ENCODE measurements around the gene IQCN. TPM values are rescaled to one million over a fixed set of nuclear protein-coding genes. Genes with fewer than 3 reads are reported as not detected.

IQCN gene
- total RNA-seq, 1 donor from 2014 or later: 0.57 TPM

- DNase-seq (no peak), ATAC-seq (no peak)
- intact Hi-C loops (cut with micrococcal nuclease): no loop called here
Measured at GRCh38 chr19:18289471-18290301, 15.4 kb upstream of the IQCN start.

- no peak for DNase-seq
- intact Hi-C loops (cut with micrococcal nuclease): no loop called here
Measured at GRCh38 chr19:18287836-18288772, 13.9 kb upstream of the IQCN start.

DNA sequence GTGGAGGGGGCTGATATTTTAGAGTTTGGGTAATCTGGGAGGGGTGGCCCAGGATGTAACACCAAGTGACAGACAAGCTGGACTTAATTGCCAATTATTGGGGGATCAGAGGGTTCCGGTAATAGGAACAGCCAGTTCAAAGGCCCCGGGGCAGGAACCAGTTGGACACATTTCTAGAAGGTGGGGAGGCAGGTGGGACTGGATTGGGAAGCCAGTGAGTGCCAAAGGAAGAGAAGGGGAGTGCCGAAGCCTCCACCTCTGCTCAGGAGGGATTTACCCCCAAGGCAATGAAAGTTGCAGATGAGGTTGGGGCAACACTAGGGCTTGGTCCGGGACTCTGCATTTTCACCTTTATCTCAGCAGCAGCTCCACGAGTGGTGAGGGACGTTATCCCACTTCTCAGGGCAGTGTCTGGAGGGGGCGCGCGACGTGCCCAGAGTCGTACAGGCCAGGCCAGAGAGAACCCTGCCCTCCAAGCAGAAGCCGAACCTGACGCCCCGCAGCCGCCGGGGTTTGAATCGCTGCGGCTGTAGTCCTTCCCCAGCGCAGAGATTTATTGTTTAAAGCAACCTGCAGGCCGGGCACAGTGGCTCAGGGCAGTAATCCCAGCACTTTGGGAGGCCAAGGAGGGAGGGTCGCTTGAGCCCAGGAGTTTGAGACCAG lies 12.9 kb upstream of the IQCN start:
- DNase-seq (no peak), ATAC-seq (no peak)
- intact Hi-C loops (cut with micrococcal nuclease): no loop called here

More at GRCh38 chr19:18287836-18288772, 13.9 kb upstream of the IQCN start:
- no peak for ATAC-seq

GRCh38 chr19:18284712-18285360 lies 10.6 kb upstream of the IQCN start:
- DNase-seq: no peak
- intact Hi-C loops (cut with micrococcal nuclease): no loop called here
- ATAC-seq: no peak

DNA sequence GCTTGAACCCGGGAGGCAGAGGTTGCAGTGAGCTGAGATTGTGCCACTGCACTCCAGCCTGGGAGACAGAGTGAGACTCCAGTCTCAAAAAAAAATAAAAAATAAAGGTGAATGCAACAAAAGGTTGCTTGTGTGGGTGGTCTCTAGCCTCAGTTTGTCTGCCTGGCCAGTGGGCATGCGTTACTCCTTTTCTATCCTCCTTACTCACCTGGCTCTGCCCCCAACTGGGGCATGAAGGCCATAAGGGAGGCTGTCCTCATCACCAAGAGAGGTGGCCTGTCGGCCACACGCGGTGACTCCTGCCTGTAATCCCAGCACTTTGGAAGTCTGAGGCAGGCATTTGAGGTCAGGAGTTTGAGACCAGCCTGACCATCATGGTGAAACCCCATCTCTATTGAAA lies 9.1 kb upstream of the IQCN start:
- intact Hi-C loops (cut with micrococcal nuclease): no loop called here
- DNase-seq: no peak
- no peak for ATAC-seq

DNA sequence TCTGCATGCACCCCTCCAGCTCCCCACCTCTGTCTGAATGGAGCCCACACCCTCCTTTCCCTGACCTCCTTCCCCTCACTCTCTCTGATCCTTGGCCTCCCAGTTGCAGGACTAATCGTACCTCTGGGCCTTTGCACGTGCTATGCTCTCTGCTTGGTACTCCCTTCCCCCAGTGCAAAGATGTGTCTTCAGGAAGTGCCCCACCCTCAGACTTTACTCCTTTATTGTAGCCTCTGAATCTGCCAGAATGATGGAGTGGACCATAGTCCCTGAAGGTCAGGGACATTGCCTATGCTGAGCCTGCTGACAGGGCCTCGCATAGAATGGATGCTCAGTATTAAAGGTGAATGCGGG lies 8.5 kb upstream of the IQCN start:
- DNase-seq: no peak
- intact Hi-C loops (cut with micrococcal nuclease): no loop called here
- ATAC-seq: no peak

DNA sequence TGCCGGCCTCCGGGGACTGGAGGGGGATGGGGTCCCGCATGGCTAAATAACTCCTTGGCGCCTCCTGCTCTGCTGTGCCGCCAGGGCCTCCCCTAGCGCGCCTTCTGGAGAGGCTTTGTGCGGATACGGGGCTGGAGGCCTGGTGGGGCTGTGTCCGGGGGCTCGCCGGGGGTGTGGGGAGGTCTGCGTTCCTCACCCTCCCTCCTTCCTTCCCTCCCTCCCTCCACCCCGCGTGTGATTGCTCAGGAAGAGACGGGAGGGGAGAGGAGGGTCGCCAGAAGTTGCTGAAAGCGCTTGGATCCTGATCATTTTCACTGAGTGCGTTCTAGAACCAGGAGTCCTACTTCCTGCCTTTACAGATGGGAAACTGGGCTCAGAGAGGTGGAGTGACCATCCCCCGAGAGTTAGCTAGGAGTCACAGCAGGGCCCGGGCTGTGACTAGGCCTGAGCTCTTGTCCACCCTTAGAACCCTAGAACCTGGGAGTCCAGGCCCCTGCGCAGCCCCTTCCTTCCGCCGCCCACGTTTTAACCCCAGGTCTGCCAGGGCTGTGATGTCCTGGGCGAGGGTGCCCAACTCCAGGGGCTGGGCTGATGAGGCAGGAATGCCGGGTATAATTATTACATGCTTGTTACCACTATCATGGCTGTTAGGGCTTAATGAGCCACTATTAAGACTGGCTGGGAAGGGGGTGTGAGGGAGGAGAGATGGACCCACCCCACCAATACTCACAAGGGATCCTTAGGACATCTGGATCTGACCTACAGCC lies 8.0 kb upstream of the IQCN start:
- intact Hi-C loops (cut with micrococcal nuclease): no loop called here
- ATAC-seq (peak; percentile 7), DNase-seq (peak; percentile 65)

DNA sequence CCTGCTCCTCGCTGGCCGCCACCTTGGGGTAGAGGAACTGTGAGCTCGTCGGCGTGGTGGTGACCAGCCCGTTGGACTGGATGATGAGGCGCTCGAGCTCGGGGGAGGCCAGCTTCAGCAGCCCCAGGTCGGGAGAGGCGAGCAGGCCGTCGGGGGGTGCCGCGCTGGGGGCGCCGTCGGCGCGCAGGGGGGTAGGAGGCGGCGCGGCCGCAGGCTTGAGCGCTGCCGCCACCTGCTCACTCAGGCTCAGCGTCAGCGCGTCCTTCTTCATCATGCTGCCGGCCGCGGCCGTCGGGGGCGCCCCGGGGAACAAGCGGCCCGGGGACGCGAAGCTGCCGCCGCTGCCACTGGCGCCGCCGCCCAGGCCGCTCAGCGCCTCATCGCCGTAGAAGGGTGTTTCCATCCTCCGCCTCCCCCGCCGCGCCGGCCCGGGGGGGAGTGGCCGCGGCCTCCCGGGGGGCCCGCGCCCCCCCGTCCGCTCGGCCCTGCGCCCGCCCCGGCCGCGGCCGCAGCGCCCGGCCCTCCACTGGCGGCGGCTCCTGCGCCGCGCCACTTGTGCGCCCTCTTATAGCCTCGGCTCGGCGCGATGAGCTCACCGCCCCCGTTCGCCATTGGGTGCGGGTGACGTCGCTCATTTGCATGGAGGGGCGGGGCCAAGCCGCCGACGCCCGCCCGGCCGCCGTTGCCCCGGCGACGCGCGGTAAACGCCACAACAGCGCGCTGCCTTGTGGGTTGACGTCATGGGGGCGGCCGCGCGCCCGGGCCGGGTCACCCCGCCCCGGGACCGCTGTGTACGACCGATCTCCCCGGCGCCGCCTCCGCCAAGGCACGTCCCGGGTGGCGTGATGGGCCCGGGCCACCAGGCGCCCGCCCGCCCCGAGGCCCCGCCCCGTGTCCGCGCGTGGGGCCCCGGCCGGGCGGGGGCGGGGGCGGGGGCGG lies 7.1 kb upstream of the IQCN start, which contains the start of gene JUND:
Gene JUND (minus strand): TSS at position 541 of the 939 bp plus-strand sequence. CDS start 138 bp downstream, at position 403.
- ATAC-seq: peak; percentile 77
- peak; percentile 100 for DNase-seq
- intact Hi-C loops (cut with micrococcal nuclease): no loop called here

- intact Hi-C loops (cut with micrococcal nuclease): no loop called here
- DNase-seq: peak; percentile 90
- peak; percentile 49 for ATAC-seq
Measured at GRCh38 chr19:18280247-18281081, 6.2 kb upstream of the IQCN start.

DNA sequence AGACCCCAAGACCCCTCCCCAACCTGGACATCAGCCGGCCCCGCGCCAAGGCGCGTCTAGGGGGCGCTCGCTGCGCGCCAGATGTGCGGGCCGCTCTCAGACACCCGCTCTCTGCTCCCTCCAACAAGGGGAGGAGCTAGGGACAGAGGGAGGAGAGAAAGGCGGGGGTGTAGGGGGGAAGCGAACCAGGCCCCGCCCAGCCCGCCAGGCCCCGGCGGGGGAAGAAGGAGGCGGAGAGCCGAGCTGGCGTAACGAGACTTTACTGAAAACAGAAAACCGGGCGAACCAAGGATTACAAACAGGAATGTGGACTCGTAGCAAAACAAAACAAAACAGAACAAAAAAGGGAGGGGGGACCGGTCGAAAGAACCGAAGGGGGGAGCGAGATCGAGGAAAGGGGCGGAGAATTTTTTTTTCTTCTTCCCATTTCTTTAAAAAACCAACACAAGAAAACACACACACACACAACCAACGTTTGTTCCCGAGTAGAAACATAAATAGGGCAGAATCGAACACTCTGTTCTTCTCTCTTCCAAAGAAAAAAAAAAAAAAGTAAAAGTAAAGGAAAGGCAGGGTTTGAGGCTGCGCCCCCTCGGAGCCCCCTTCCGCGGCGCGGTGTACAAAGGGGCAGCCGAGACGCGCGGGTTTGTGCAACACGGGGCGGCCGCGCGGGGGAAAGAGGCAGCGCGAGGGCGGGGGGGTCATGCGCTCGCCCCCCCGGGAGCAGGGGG lies 5.4 kb upstream of the IQCN start:
- intact Hi-C loops (cut with micrococcal nuclease): loop anchor here (2.0 kb wide), 1 partner anchor 49 kb away; no protein-coding TSS in a partner anchor
- ATAC-seq (peak; percentile 75), DNase-seq (peak; percentile 94)

GRCh38 chr19:18279266-18279515 lies 4.9 kb upstream of the IQCN start:
- intact Hi-C loops (cut with micrococcal nuclease): loop anchor here (2.0 kb wide), 1 partner anchor 50 kb away; no protein-coding TSS in a partner anchor

GRCh38 chr19:18278521-18279265 lies 4.4 kb upstream of the IQCN start:
- ATAC-seq: no peak
- DNase-seq: no peak

More at GRCh38 chr19:18279266-18279515, 4.9 kb upstream of the IQCN start:
- DNase-seq (no peak), ATAC-seq (no peak)

GRCh38 chr19:18274781-18275356 lies 617 bp upstream of the IQCN start:
- intact Hi-C loops (cut with micrococcal nuclease): no loop called here
- DNase-seq: peak; percentile 94
- peak; percentile 83 for ATAC-seq

More at GRCh38 chr19:18278521-18279265, 4.4 kb upstream of the IQCN start:
- intact Hi-C loops (cut with micrococcal nuclease): loop anchor here (2.0 kb wide), 1 partner anchor 50 kb away; no protein-coding TSS in a partner anchor

DNA sequence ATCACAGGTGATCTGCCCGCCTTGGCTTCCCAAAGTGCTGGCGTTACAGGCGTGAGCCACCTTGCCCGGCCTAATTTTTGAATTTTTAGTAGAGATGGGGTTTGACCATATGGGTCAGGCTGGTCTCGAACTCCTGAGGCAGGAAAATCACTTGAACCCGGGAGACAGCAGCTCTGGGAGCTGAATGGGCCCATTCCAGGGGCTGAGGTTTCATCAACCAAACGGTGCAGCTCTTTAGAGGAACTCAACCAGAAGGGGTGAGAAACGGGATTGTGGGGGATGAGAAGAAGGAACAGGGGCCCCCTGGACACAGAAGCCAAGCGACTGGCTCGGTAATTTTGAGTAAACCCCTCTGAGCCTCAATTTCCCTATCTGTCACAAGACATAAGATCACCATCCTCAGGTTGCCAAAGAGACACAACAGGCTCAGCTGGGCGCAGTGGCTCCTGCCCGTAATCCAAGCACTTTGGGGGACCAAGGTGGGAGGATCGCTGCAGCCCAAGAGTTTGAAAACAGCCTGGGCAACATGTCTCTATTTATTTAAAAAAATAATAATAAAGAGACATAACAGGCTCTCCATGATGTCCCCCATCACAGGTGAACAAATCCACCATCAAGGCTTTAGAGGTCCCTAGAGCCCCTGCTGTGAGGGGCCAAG lies 562 bp downstream of the IQCN start:
- ATAC-seq (no peak), DNase-seq (no peak)
- intact Hi-C loops (cut with micrococcal nuclease): no loop called here
